AG10803 (cell line): ENCODE results near the gene ST6GALNAC3.

Source experiments
- DNase-seq: peaks from one replicate; pipeline ENCODE4 v3.0.0; 2010; ENCODE audit warnings: low read depth
- H3K4me3 ChIP-seq: 2 replicates; pipeline ENCODE4 v1.5.1; 2011; ENCODE audit warnings: mild to moderate bottlenecking, low read length, control low read depth
- TF ChIP-seq, protein P1 (sequence below): conservative IDR thresholded peaks from 2 replicates; pipeline ENCODE4 v1.5.1; 2011; ENCODE audit warnings: mild to moderate bottlenecking, low read length, control low read depth, inconsistent platforms

The ST6GALNAC3 gene

DNA sequence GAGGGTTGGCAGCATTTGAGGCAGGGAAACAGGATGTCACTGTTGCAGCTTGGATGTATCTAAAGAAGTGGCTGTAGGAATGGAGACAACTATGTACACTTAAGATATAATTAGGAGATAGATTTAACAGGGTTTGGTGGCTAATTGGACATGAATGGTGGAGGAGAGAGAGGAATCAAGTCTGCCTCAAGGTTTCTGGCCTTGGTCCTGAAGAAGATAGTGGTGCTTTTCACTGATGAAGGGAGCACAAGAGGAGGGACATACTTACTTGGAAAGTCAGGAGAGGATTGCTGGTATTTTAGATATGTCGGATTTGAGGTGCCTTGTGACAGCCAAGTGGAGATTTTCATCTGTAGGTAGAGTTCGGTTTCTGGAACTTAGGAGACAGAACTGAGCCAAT, 123.9 kb downstream of the ST6GALNAC3 start:
- TF ChIP-seq, protein P1, sequence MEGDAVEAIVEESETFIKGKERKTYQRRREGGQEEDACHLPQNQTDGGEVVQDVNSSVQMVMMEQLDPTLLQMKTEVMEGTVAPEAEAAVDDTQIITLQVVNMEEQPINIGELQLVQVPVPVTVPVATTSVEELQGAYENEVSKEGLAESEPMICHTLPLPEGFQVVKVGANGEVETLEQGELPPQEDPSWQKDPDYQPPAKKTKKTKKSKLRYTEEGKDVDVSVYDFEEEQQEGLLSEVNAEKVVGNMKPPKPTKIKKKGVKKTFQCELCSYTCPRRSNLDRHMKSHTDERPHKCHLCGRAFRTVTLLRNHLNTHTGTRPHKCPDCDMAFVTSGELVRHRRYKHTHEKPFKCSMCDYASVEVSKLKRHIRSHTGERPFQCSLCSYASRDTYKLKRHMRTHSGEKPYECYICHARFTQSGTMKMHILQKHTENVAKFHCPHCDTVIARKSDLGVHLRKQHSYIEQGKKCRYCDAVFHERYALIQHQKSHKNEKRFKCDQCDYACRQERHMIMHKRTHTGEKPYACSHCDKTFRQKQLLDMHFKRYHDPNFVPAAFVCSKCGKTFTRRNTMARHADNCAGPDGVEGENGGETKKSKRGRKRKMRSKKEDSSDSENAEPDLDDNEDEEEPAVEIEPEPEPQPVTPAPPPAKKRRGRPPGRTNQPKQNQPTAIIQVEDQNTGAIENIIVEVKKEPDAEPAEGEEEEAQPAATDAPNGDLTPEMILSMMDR = no peak
- DNase-seq = no peak
- H3K4me3 ChIP-seq = no peak overlapping the region

- H3K4me3 ChIP-seq = no peak overlapping the region
- TF ChIP-seq, protein P1 = no peak
- no peak for DNase-seq
These were observed 128.1 kb downstream of the ST6GALNAC3 start for GRCh38 chr1:76202670-76203069.

DNA sequence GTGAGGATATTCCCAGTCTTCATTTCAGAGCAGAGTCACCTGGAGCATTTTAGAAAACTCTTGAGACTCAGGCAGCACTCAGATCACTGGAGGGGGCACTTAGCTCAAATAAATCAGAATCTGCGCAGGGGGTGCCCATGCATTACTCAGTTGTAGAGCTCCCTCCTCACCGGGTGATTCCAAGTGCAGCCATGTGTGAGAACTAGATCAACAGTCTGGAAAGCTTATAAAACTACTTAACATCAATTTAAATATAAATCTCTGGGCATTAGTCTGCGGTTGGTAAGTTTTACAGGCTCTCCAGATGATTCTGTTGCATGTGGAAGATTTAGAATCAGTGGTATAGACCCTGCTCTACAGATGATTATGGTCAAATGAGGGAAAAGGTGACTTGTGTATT, 128.6 kb downstream of the ST6GALNAC3 start:
- H3K4me3 ChIP-seq = no peak overlapping the region
- TF ChIP-seq, protein P1 = no peak
- DNase-seq = no peak

DNA sequence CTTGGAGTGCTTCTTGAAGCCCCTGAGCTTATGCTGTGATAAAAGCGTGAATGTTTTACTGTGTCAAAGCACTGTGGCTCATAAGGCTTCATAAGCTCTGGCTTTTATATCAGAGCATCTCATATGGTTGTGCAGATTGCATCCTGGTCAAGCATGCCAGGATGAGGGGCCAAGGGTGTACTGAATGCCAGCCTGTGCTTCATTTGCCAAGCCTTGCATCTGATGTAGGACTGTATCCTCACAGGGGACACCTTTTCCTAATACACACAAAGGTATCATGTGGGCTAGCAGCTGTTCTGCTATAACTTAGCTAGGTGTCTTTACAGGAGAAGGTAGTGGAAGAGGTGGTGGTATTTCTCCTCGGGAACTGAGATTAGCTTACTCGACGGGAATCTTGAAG, 134.7 kb downstream of the ST6GALNAC3 start:
- no peak overlapping the region for H3K4me3 ChIP-seq
- TF ChIP-seq, protein P1 = no peak
- no peak for DNase-seq

DNA sequence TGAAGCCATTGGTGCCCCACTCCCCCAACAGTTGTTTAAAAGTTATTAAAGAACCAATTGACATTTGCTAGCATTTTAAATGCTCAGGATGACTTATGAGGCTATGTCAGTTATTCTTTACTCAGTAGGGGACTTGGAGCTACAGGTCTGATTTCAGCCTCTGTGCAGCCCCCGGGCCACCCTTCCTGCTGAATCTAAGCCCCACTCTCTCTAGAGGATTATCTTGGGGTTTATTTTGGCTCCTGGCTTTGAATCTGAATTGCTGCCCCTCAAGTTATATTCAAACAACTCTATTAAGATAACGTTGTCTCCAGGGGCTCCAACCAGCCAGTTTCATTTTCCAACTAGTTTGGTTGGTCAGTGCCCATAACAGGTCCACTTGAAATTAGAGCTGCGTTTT, 135.1 kb downstream of the ST6GALNAC3 start:
- TF ChIP-seq, protein P1 = no peak
- no peak for DNase-seq
- H3K4me3 ChIP-seq = no peak overlapping the region

DNA sequence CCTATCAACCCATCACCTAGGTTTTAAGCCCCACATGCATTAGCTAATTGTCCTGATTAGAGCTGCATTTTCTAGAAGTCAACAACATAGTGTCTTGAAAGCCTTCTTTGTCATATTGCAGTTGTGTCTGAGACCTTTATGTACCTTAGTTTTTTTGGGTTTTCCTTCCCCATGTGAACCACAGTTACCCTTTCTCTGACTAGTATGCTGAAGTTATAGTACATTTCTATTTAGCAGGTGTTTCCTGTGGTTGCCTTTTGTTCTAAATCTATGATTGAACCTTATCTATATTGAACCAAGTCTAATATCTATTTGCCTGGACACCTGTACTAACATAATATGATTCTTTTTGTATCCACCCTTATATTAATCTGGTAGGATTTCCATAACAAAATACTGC, 135.6 kb downstream of the ST6GALNAC3 start:
- no peak overlapping the region for H3K4me3 ChIP-seq
- TF ChIP-seq, protein P1 = no peak
- DNase-seq = no peak

DNA sequence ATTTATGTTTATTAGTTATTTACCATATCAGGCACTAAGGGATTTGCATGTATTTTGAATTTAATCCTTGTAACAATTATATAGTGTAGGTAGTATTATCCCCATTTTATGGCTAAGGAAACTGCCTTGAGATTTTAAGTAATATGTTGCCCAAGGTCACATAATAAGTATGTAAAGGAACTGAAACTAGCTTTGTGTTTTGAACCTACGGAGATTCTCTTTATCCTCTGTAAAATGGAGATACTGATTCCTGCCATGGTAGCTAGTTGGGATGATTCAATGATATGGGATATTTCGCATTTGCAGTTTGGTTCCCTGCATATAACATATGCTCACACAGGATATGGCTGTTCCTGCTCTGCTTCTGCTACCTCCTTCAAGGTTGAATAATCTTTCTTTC, 144.3 kb downstream of the ST6GALNAC3 start:
- no peak for DNase-seq
- H3K4me3 ChIP-seq = no peak overlapping the region
- TF ChIP-seq, protein P1 = no peak
